ENCODE results near the gene COX18.

Gene COX18, protein sequence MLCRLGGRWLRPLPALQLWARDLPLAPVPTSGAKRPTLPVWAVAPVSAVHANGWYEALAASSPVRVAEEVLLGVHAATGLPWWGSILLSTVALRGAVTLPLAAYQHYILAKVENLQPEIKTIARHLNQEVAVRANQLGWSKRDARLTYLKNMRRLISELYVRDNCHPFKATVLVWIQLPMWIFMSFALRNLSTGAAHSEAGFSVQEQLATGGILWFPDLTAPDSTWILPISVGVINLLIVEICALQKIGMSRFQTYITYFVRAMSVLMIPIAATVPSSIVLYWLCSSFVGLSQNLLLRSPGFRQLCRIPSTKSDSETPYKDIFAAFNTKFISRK

DNA sequence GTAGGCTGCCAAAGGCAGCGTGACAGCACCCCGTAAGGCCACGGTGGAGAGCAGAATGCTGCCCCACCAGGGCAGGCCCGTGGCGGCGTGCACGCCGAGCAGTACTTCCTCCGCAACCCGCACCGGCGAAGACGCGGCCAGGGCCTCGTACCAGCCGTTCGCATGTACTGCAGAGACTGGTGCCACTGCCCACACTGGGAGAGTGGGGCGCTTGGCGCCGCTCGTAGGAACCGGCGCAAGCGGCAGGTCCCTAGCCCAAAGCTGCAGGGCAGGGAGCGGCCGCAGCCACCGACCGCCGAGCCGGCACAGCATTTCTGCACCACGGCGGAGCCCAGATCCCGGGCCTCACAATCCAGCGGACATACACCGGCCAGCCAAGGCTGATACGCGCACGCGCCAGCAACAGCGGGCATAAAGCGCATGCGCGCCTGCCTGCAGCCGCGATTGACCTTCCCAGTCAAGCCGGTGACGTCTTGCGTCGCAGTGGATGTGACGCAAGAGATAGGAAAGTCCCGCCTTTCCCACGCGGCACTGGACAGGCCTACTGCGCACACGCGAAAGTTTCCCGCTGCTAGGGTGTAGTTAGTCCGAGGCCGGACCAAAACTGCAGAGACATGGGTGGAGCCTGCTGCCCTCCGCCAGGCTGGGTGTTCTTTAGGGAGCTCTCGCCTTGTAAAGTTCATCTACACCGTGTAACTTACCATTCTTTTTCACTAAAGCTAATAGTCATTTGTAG lies at the start of gene COX18:
Gene COX18 (minus strand): TSS at position 379 of the 736 bp plus-strand sequence. CDS start 67 bp downstream, at position 312.
- peak; percentile 97 to 99 for DNase-seq

DNA sequence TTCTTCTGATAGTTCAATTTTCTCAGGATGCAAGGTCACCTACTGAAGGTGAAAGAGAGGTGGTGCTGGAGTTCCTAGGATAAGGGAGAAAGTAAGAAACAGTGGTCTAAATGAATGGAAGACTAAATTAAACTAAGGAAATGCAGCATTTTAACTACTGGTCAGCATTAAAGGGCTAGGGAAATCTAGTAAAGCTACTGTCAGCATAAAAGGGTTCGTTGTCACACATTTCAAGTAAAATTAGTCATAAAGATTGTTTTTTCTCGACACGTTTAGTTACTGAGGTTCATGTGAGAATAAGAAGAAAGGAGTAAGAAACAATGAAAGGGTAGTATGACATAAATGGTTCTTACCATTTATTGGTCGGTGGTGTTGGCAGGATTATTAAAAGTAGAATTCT lies 40.0 kb upstream of the COX18 start:
- no peak for DNase-seq

- no peak for DNase-seq
Measured at GRCh38 chr4:73104695-73105094, 35.2 kb upstream of the COX18 start.

- DNase-seq = no peak
Measured at GRCh38 chr4:73103799-73104503, 34.4 kb upstream of the COX18 start.

DNA sequence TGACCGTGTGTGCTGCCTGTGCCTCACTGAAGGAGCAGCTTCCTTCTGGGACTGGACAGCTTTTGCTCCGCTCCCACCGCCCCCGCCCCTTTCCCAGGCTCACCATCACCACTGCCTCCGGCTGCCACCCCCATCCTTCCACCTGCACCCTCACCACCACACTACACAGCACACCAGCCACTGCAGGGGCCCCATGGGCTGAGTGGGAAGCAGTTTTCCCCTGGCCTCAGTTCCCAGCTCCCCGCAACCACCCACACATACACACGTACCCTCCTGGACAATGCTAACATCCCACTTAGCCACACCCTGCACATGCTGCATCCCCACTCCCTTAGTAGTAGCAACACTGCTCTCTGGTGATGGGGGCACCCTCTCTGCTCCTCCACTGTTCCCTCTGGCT lies 29.6 kb upstream of the COX18 start:
- DNase-seq = no peak

- DNase-seq = no peak
Measured at GRCh38 chr4:73098713-73099112, 29.2 kb upstream of the COX18 start.

DNA sequence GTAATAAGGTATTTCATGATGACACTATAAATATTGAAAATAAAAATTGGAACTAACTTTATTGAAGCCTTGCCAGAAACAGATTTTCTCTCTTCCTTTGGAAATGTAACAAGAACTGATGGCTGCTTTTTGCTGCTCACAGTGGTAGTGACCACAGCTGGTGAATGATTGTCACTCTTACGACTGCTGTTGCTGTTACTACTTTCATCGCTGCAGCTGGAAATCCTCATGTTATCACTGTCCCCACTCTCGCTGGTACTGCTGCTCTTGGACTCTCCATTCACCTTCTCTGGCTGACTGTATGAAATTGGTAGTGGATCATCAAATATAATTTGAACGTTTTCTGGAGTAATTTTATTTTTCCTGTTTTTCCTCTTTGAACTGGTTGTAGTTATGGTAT lies 28.5 kb upstream of the COX18 start:
- no peak for DNase-seq

DNA sequence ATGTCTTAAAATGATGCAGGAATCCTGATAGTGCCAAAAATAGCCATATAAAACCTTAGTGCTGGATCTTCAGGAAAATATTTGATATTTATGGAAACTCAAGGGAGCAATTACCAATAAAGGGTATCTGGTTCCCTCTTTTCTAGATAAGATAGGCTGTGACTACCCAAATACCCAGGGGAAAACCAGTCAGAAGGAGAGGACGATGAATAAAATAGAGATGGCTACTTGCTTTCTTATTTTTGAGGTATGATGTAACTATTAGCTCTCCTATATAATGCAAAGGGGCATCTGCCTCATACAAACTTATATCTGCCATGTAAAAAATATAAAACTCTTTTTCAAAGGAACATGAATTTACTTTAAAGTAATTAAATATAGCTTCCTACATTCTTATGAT lies 23.4 kb upstream of the COX18 start:
- DNase-seq = no peak

- no peak for DNase-seq
Measured at GRCh38 chr4:73090738-73091137, 21.2 kb upstream of the COX18 start.

DNA sequence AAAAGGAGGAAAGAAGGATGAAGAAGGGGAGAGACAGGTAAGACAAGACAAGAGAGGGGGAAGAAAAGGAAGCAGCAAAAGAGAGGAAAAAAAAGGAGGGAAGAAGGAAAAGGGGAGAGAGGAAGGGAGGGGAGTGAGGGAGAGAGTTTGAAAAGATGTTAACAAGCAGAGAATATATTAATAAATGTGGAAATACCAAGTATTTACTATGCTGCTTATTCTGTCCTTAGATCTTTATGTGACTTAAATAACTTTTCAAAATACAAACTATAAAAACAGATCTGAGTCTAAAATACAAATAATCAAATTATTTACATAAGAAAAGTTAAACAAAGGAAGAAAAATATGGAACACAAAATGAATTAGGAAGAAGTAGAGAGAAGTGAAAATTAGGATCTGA lies 18.4 kb upstream of the COX18 start:
- no peak for DNase-seq

DNA sequence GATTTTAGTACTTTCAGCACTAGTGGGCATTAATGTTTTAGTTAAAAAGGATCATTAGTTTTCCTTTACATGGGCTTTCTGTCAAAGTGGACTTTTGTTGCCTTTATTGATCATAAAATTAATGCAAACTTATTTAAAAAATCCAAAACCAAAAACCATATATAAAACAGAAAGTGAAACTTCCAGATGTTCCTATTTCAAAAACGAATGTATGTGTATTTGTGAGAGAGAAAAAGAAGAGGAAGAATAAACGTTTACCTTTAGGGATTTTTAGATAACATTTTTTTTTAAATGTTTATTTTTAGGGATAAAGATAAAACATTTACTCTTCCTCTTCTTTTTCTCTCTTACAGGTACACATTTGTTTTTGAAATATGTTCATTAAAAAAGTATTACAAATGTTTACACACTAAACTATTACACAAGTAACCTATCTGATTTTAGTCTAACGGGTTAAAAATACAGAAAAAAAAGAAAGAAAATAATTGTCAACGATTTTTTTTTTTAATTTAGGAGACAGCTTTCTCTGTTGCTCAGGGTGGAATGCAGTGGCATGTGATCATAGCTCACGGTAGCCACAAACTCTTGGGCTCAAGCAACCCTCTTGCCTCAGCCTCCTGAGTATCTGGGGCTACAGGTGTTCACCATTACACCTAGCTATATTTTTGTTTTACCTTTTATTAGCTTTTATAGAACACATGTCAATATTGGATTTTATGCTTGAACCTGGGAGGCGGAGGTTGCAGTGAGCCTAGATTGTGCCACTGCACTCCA lies 16.8 kb upstream of the COX18 start:
- no peak for DNase-seq

- no peak for DNase-seq
Measured at GRCh38 chr4:73080789-73081188, 11.3 kb upstream of the COX18 start.

- no peak for DNase-seq
Measured at GRCh38 chr4:73075832-73076231, 6.3 kb upstream of the COX18 start.

DNA sequence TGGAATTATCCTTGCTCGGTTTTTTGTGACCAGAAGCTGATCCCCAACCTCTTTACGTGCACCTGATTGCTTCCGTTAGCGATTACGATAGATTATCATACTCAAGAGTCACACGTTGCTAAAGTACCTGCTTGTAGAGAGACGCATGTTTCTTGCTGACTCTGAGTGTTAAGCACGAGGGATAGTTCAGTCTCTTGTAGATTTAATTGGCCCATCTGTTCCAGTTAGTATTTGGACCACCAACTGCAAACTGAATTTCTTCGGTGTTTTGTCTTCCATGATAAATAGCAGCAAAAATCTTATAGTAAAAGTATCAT lies 516 bp upstream of the COX18 start:
- peak in 1 of 2 experiments; percentile 51 for DNase-seq

DNA sequence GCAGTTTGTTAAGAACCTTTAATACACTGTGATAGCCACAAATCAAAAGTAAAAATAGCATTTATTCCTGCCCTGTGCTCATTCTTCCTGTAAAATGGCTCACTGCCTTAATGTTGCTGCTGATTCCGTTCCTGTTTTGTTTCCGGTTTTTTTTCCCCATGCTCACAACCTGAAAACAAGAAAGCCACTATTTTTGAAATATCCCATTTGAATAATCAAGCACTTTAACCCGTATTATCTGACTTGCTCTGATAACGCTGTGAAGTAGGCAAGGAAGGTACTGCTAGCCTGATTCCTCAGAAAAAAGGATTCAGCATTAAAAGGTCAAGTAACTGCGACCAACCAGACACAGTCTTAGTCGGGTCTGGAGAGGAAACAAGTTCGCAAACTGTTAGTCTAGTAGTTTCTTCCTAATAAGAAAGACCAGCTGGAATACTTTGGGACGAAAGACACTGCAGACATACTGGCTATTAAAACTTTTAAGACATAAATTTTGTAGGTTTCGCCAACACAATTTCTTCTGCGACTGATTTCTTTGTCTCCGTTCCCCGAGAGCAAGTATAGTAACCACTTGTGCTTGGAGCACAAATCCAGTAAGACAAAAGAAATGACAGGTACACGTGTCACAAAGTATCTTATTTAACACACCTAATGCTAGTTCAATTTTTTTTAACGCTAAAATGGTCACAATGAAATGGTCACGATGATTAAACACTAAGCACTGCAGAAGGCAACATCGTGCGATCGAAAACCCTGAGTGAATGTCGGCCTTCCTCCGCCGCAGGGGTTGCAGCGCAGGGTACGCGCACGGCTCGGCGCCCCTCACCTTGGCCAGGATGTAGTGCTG lies 802 bp downstream of the COX18 start:
- DNase-seq = peak in 1 of 2 experiments; percentile 59

DNA sequence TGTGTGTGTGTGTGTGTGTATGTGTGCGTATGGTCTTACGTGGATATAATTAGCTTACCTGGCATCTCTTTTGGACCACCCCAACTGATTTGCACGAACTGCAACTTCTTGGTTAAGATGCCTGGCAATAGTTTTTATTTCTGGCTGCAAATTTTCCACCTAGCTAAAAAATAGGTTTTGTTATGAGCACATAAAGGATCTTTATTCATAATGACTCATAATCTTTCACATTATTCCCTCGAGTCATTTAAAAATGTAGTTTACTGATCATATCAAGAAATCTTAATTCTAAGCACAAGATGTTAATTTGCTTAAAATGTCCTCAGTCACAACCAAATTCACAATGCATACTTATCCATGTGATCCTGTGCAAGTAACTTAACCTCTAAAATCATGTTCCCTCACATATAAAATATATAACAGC lies 1.5 kb downstream of the COX18 start:
- DNase-seq = no peak

- DNase-seq = no peak
Measured at GRCh38 chr4:73066928-73067327, 2.6 kb downstream of the COX18 start.

GRCh38 chr4:73066445-73066844 lies 3.1 kb downstream of the COX18 start:
- DNase-seq = no peak

DNA sequence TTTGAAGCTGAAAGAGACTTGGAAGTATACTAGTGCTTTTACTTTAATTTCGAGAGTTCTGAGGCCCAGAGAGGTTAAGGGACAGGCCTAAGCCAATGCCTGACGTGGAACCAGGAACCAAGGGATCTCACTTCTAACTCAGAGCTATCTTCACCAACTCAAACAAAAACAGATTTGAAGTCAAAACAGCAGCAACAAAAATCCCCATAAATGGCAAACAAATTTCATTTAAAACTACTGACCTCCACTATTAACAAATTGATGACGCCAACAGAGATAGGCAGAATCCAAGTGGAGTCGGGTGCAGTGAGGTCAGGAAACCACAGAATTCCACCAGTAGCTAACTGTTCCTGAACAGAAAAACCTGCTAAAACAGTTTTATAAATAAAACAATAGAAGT lies 5.0 kb downstream of the COX18 start:
- DNase-seq = no peak

- no peak for DNase-seq
Measured at GRCh38 chr4:73055241-73055897, 14.1 kb downstream of the COX18 start.

DNA sequence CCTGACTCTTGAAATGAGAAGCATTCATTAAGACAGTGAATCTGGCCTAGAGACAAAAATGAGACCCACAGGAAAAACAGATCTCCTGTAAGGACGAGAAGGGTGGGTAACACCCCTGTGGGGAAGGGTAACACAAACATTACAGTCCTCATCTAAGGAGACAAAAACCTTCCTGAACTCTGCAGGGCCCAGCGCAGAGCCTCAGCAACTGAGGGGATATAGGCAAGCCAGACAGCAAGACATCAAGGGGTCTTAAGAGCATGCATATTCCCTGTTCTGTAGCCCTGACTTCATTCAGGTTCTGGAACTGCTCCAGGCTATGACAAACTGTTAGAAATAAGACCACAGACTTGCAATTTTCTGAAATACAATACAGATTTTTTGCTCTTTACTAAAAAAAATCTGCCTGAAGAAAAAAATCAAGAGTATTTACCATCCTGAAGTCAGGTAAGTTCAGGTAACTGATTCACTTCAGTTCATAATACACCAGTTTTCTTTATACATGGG lies 15.5 kb downstream of the COX18 start:
- no peak for DNase-seq

All from NCI-H187 (cell line).